ENCODE measurements around the gene RGP1. TPM values are rescaled to one million over a fixed set of nuclear protein-coding genes. Genes with fewer than 3 reads are reported as not detected.

Gene RGP1
- total RNA-seq, 1 experiment from 2014 or later, result 25.1 TPM

DNA sequence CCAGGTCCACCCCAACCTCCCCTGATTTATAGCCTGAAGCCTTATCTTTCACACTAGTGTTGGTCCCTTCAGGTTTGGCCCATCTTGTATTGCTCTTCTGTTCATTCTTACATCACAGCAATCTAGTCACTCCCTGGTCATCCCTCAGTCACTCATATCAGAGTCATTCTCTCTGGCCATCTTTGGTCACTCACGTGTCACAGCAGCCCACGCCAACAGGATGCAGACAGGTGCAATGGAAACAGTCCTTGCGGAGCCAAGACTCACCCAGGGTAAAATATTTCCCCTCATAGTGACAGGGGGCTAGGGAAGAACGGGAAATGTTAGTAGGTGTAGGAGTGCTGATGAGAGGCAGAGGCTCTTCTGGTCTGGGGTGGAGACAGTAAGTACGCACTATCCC lies 4.4 kb downstream of the RGP1 start:
- Histone ChIP-seq H3K27me3 (ENCODE audit: insufficient read depth, low read depth) (no peaks in the 10 kb centered on the region), H3K36me3 (ENCODE audit: low read depth) (no peaks in the 10 kb centered on the region), H3F3A (ENCODE audit: insufficient read depth, low read depth) (peaks cover 31% of the 10 kb centered on the region), H3K4me1 (replicated peaks; ENCODE audit: insufficient read depth) (peaks cover 9% of the 10 kb centered on the region), H3K4me2 (no peak overlapping the region), H3K4me3 (no peak overlapping the region), H3K9me3 (ENCODE audit: insufficient read depth, low read depth) (no peaks in the 10 kb centered on the region), H2AFZ (no peak overlapping the region), H3K27ac (no peak overlapping the region), H4K20me1 (ENCODE audit: insufficient read depth) (no peaks in the 10 kb centered on the region), H3K9me2 (ENCODE audit: insufficient read depth) (no peaks in the 10 kb centered on the region), H3K79me2 (ENCODE audit: low read depth) (peaks cover 24% of the 10 kb centered on the region)
- no peak for TF ChIP-seq EZH2 (IDR thresholded peaks at IDR 0.05; ENCODE audit: low read depth)
- TF ChIP-seq, protein P1, sequence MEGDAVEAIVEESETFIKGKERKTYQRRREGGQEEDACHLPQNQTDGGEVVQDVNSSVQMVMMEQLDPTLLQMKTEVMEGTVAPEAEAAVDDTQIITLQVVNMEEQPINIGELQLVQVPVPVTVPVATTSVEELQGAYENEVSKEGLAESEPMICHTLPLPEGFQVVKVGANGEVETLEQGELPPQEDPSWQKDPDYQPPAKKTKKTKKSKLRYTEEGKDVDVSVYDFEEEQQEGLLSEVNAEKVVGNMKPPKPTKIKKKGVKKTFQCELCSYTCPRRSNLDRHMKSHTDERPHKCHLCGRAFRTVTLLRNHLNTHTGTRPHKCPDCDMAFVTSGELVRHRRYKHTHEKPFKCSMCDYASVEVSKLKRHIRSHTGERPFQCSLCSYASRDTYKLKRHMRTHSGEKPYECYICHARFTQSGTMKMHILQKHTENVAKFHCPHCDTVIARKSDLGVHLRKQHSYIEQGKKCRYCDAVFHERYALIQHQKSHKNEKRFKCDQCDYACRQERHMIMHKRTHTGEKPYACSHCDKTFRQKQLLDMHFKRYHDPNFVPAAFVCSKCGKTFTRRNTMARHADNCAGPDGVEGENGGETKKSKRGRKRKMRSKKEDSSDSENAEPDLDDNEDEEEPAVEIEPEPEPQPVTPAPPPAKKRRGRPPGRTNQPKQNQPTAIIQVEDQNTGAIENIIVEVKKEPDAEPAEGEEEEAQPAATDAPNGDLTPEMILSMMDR (conservative IDR thresholded peaks at IDR 0.05), result no peak
- ChIA-PET POLR2A (ENCODE audit: unreplicated experiment) (no interaction called here), CTCF (no interaction called here)
- intact Hi-C loops (cut with micrococcal nuclease; ENCODE audit: unreplicated experiment), result no loop called here
- DNase-seq, result no peak
- BruUV-seq (replicated peaks), result no TSS peak

DNA sequence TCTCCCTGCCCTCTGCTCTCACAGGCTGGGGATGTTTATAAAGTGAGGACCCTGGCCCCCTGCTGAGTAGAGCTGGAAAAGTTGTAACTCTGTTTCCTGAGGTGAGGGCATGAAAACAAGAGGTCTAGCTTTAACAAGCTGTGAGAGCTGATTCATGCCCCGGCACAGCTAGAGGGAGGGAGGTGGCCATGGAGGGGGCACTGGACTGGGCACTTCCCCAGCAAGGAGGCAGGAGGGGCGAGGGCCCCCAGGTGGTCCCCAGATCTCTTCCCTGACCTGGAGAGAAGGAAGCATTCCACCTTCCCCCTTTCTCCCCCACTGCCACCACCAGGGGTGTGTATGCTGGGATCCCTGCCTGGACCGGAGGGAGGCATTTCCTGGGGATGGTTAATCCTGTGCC lies 5.2 kb downstream of the RGP1 start, which contains the start of gene MSMP:
Gene MSMP (minus strand): TSS at position 13 of the 400 bp plus-strand sequence. CDS start 147 bp downstream, outside the sequence.
- POLR2A ChIA-PET (ENCODE audit: unreplicated experiment), result no interaction called here
- peaks cover 17% of the 10 kb centered on the region for H3K4me1 ChIP-seq (replicated peaks; ENCODE audit: insufficient read depth)
- no peak for DNase-seq
- intact Hi-C loops (cut with micrococcal nuclease; ENCODE audit: unreplicated experiment), result no loop called here
- CTCF ChIA-PET, result no interaction called here
- TF ChIP-seq, protein P1 (conservative IDR thresholded peaks at IDR 0.05), result no peak
- TF ChIP-seq EZH2 (IDR thresholded peaks at IDR 0.05; ENCODE audit: low read depth), result no peak
- no peaks in the 10 kb centered on the region for H4K20me1 ChIP-seq (ENCODE audit: insufficient read depth)
- H3K4me3 ChIP-seq, result no peak within 1 kb of the TSS
- H2AFZ ChIP-seq, result no peak within 1 kb of the TSS
- H3K79me2 ChIP-seq (ENCODE audit: low read depth), result peaks cover 29% of the 10 kb centered on the region
- no TSS peak for BruUV-seq (replicated peaks)
- no peaks in the 10 kb centered on the region for H3K9me2 ChIP-seq (ENCODE audit: insufficient read depth)
- H3K27me3 ChIP-seq (ENCODE audit: insufficient read depth, low read depth), result no peaks in the 10 kb centered on the region
- no peak within 1 kb of the TSS for H3K4me2 ChIP-seq
- H3F3A ChIP-seq (ENCODE audit: insufficient read depth, low read depth), result peaks cover 37% of the 10 kb centered on the region
- H3K36me3 ChIP-seq (ENCODE audit: low read depth), result no peaks in the 10 kb centered on the region
- no peak within 1 kb of the TSS for H3K27ac ChIP-seq
- H3K9me3 ChIP-seq (ENCODE audit: insufficient read depth, low read depth), result no peaks in the 10 kb centered on the region

DNA sequence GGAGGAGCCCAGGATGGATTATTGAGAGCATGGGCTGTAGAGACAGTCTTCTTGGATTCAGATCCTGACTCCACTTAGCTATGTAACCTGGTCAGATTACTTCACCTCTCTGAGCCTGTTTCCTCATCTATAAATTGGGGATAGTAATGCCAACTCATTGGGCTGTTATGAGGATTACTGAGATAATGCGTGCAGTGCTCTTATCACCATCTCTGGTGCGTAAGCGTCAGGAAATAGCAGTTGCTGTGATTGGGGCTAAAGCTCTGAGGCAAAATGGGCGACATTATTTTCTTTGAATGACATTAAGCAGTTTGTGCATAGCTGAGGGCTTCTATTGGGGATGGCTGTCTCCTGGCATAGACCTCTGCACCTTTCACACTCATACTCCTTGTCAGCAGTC lies 6.0 kb downstream of the RGP1 start:
- H3K27ac ChIP-seq, result no peak overlapping the region
- H3K4me2 ChIP-seq, result no peak overlapping the region
- no peak overlapping the region for H3K4me3 ChIP-seq
- CTCF ChIA-PET, result no interaction called here
- DNase-seq, result no peak
- no TSS peak for BruUV-seq (replicated peaks)
- TF ChIP-seq EZH2 (IDR thresholded peaks at IDR 0.05; ENCODE audit: low read depth), result no peak
- TF ChIP-seq, protein P1 (conservative IDR thresholded peaks at IDR 0.05), result no peak
- H2AFZ ChIP-seq, result no peak overlapping the region
- no peaks in the 10 kb centered on the region for H3K36me3 ChIP-seq (ENCODE audit: low read depth)
- POLR2A ChIA-PET (ENCODE audit: unreplicated experiment), result no interaction called here
- H3K27me3 ChIP-seq (ENCODE audit: insufficient read depth, low read depth), result no peaks in the 10 kb centered on the region
- H3K9me3 ChIP-seq (ENCODE audit: insufficient read depth, low read depth), result no peaks in the 10 kb centered on the region
- H3K9me2 ChIP-seq (ENCODE audit: insufficient read depth), result no peaks in the 10 kb centered on the region
- peaks cover 30% of the 10 kb centered on the region for H3K79me2 ChIP-seq (ENCODE audit: low read depth)
- H3F3A ChIP-seq (ENCODE audit: insufficient read depth, low read depth), result peaks cover 32% of the 10 kb centered on the region
- peaks cover 17% of the 10 kb centered on the region for H3K4me1 ChIP-seq (replicated peaks; ENCODE audit: insufficient read depth)
- no peaks in the 10 kb centered on the region for H4K20me1 ChIP-seq (ENCODE audit: insufficient read depth)
- intact Hi-C loops (cut with micrococcal nuclease; ENCODE audit: unreplicated experiment), result no loop called here
